Measurements from ENCODE around the gene TCHH. TPM values are rescaled to one million over a fixed set of nuclear protein-coding genes. Genes with fewer than 3 reads are reported as not detected.

Gene TCHH
- total and polyA plus RNA-seq, 2 of the 13 experiments (the other 11 are each of a cell fraction or from before 2014, with no cell fraction given), result not detected

- POLR2A ChIA-PET, result no interaction called here
- FAIRE-seq (no peak), DNase-seq (ENCODE audit: low spot score) (no peak), ATAC-seq (no peak; the same call in 2 of the 3 replicates)
- BruUV-seq (replicated peaks), result no TSS peak
- H3K4me1 ChIP-seq (ENCODE audit: insufficient read depth, low read length), result no peaks in the 10 kb centered on the region
- no peak overlapping the region for H3K9ac ChIP-seq (ENCODE audit: insufficient read depth, low read depth, low read length)
- peaks cover 5 to 55% of the 10 kb centered on the region in 2 experiments; a peak in 3 of 5 replicates for H3K27me3 ChIP-seq (ENCODE audit: control insufficient read depth in 1 of 2, insufficient read depth in 2 of 2, low read length in 2 of 2)
- peak overlapping the region; percentile 47; the same call in 1 of the 2 replicates for H3K4me2 ChIP-seq (ENCODE audit: low read depth, low read length)
- no peak for TF ChIP-seq XBP1 (CRISPR knock-in tag; IDR thresholded peaks at IDR 0.05)
- no peak for TF ChIP-seq ZNF512B (CRISPR knock-in tag; IDR thresholded peaks at IDR 0.05; ENCODE audit: borderline replicate concordance)
- TF ChIP-seq NFYC (CRISPR knock-in tag; IDR thresholded peaks at IDR 0.05), result no peak
- TF ChIP-seq ZNF432 (CRISPR knock-in tag; IDR thresholded peaks at IDR 0.05; ENCODE audit: borderline replicate concordance), result no peak
- no peak for TF ChIP-seq ZNF414 (CRISPR knock-in tag; IDR thresholded peaks at IDR 0.05)
- TF ChIP-seq ZNF776 (CRISPR knock-in tag; IDR thresholded peaks at IDR 0.05), result no peak
- TF ChIP-seq NFE2L1 (CRISPR knock-in tag; IDR thresholded peaks at IDR 0.05; ENCODE audit: borderline replicate concordance), result no peak
- TF ChIP-seq KLF13 (CRISPR knock-in tag; IDR thresholded peaks at IDR 0.05), result no peak
- no peak for TF ChIP-seq ZBTB7A (CRISPR knock-in tag; IDR thresholded peaks at IDR 0.05)
- TF ChIP-seq ZNF3 (CRISPR knock-in tag; IDR thresholded peaks at IDR 0.05), result no peak
- no peak for TF ChIP-seq JUND (CRISPR knock-in tag; IDR thresholded peaks at IDR 0.05)
- no peak for TF ChIP-seq HINFP (CRISPR knock-in tag; IDR thresholded peaks at IDR 0.05; ENCODE audit: low read depth)
- no peak for TF ChIP-seq ZMYM3 (CRISPR knock-in tag; IDR thresholded peaks at IDR 0.05)
- TF ChIP-seq ZNF7 (CRISPR knock-in tag; IDR thresholded peaks at IDR 0.05), result no peak
- WGBS (ENCODE audit: low lambda C conversion rate), result 15% methylated on average over 43 of the region's 44 CpGs
- in situ Hi-C loops (cut with HindIII; ENCODE audit: extremely low pct_ligation_motif_present, low pct_unique_long_range_greater_than_20kb), result no loop called here
- peak overlapping the region in 1 of 3 experiments; percentile 28; a peak in 1 of 6 replicates for H3K4me3 ChIP-seq (replicated peaks in 1 of 3; ENCODE audit: insufficient read depth in 1 of 3, low read depth in 2 of 3, low read length in 3 of 3)
- no peaks in the 10 kb centered on the region for H3K9me3 ChIP-seq (ENCODE audit: low read length)
- CTCF ChIA-PET (ENCODE audit: low intra/inter-chr PET ratio, low total read pairs), result no interaction called here
- H2AFZ ChIP-seq (ENCODE audit: low read length), result no peak overlapping the region
- no peaks in the 10 kb centered on the region for H4K20me1 ChIP-seq (ENCODE audit: insufficient read depth, low read length)
- no peaks in the 10 kb centered on the region for H3K36me3 ChIP-seq (replicated peaks in 1 of 2; ENCODE audit: control insufficient read depth in 1 of 2, insufficient read depth in 2 of 2, low read length in 2 of 2)
- intact Hi-C loops (cut with micrococcal nuclease; ENCODE audit: unreplicated experiment), result no loop called here
- H3K79me2 ChIP-seq (ENCODE audit: insufficient read depth, low read length), result no peaks in the 10 kb centered on the region
- H3K27ac ChIP-seq (ENCODE audit: extremely low read length, insufficient read depth, low read length), result no peak overlapping the region
These were observed 3.7 kb downstream of the TCHH start for GRCh38 chr1:152111515-152111968.
